Measurements from ENCODE around the gene NRP2. TPM values are rescaled to one million over a fixed set of nuclear protein-coding genes. Genes with fewer than 3 reads are reported as not detected.
A peak's percentile ranks its signal among the peaks of the same experiment; 100 is the strongest.

The NRP2 gene
- polyA plus RNA-seq, 1 experiment, result 114 TPM

DNA sequence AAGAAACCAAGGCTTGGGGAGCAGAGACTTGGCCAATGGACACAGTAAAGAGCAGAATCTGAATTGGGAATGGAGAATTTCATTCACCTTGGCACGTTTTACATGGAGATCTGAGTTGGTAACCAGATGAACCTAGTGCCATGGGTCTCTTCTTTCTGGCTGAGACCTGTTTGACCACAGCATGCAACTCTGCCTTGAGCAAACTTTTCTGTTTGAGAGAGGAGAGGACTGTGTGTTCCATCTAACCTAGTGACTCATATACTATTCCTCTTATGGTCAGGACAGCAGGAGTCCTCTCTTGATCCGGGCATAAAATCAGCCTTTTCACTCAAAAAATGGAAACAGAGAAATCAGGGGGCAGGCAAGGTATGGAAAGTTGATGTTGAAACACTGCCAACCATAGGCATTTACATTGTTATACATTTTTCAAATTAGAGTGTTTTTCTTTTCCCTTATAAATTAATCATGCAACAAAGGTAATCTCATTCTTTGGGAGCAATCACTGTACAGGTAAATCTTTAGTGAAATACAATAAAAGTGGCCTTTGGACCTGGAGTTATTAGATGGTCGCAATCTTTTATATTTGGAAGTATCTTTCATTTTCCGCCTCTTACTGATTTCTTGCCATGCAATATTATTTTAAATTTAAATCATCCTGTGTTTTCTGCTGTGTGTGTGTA is 86.7 kb downstream of the NRP2 start:
- Histone ChIP-seq H3K9me3 (ENCODE audit: control insufficient read depth, insufficient read depth, low read length) (no peaks in the 10 kb centered on the region), H3K4me3 (ENCODE audit: low read depth, low read length) (no peak overlapping the region), H3K27ac (ENCODE audit: low read depth, low read length) (peak overlapping the region; percentile 53), H3K27me3 (ENCODE audit: control insufficient read depth, insufficient read depth, low read length) (no peaks in the 10 kb centered on the region)
- ChIA-PET CTCF (interaction anchor here (0.7 to 1.2 kb wide), 5 partner anchors 9 to 157 kb away, joined by 3 to 6 read pairs (median 3); no protein-coding TSS in a partner anchor), POLR2A (interaction anchor here (0.9 to 1.1 kb wide), 2 partner anchors 50 to 58 kb away, joined by 3 read pairs; no protein-coding TSS in a partner anchor)
- TF ChIP-seq, protein P1, sequence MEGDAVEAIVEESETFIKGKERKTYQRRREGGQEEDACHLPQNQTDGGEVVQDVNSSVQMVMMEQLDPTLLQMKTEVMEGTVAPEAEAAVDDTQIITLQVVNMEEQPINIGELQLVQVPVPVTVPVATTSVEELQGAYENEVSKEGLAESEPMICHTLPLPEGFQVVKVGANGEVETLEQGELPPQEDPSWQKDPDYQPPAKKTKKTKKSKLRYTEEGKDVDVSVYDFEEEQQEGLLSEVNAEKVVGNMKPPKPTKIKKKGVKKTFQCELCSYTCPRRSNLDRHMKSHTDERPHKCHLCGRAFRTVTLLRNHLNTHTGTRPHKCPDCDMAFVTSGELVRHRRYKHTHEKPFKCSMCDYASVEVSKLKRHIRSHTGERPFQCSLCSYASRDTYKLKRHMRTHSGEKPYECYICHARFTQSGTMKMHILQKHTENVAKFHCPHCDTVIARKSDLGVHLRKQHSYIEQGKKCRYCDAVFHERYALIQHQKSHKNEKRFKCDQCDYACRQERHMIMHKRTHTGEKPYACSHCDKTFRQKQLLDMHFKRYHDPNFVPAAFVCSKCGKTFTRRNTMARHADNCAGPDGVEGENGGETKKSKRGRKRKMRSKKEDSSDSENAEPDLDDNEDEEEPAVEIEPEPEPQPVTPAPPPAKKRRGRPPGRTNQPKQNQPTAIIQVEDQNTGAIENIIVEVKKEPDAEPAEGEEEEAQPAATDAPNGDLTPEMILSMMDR (IDR thresholded peaks at IDR 0.05; ENCODE audit: low read depth, low read length), result no peak
- DNase-seq (ENCODE audit: low read depth, low spot score), result no peak

DNA sequence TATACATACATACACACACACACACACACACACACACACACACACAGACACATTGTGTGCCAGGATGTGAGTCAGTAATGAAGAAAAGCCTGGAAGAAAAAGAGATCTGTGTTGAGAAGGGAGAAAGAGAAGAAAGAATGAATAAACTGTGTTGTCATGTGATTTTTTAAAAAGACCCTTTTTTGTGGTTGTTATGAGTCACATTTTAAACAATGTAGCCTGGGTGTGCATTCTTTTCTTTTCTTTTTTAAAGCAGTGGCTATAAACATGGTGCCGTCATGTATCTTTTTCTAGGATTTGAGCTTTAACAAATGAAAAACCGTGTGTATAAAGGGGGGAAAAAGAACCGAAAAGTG is 87.2 kb downstream of the NRP2 start:
- peak; percentile 78 for DNase-seq (ENCODE audit: low read depth, low spot score)
- H3K27ac ChIP-seq (ENCODE audit: low read depth, low read length), result no peak overlapping the region
- H3K9me3 ChIP-seq (ENCODE audit: control insufficient read depth, insufficient read depth, low read length), result no peaks in the 10 kb centered on the region
- ChIA-PET CTCF (interaction anchor here (0.7 to 1.2 kb wide), 4 partner anchors 12 to 157 kb away, joined by 3 to 6 read pairs (median 3); no protein-coding TSS in a partner anchor), POLR2A (interaction anchor here (0.7 to 1.1 kb wide), 4 partner anchors 28 to 57 kb away, joined by 3 to 4 read pairs (median 3); no protein-coding TSS in a partner anchor)
- no peaks in the 10 kb centered on the region for H3K27me3 ChIP-seq (ENCODE audit: control insufficient read depth, insufficient read depth, low read length)
- H3K4me3 ChIP-seq (ENCODE audit: low read depth, low read length), result no peak overlapping the region
- TF ChIP-seq, protein P1 (IDR thresholded peaks at IDR 0.05; ENCODE audit: low read depth, low read length), result no peak

DNA sequence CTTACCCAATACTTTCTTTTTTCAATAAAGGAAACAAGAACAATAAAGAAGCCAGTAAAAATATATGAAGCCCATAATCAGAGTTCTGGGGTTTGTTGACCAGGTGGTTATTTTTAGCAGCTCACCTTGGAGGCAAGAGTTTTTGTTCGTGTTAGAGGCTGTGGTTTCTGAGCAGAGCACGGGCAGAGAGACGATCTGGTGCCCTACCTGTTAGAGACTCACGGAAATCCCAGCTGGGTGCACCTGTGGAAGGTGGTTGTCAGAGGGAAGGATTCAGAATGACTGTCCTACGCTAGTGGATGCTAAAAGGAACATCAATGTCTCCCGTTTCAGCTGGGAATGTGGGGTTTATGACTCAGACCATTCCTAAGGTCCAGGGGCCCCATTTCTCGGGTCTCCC is 87.6 kb downstream of the NRP2 start:
- CTCF ChIA-PET, result interaction anchor here (0.7 to 1.2 kb wide), 4 partner anchors 12 to 156 kb away, joined by 3 to 6 read pairs (median 3); no protein-coding TSS in a partner anchor
- TF ChIP-seq, protein P1 (IDR thresholded peaks at IDR 0.05; ENCODE audit: low read depth, low read length), result no peak
- POLR2A ChIA-PET, result interaction anchor here (0.7 to 1.1 kb wide), 4 partner anchors 28 to 57 kb away, joined by 3 to 4 read pairs (median 3); no protein-coding TSS in a partner anchor
- Histone ChIP-seq H3K27ac (ENCODE audit: low read depth, low read length) (peak overlapping the region; percentile 91), H3K4me3 (ENCODE audit: low read depth, low read length) (no peak overlapping the region), H3K9me3 (ENCODE audit: control insufficient read depth, insufficient read depth, low read length) (no peaks in the 10 kb centered on the region), H3K27me3 (ENCODE audit: control insufficient read depth, insufficient read depth, low read length) (no peaks in the 10 kb centered on the region)
- no peak for DNase-seq (ENCODE audit: low read depth, low spot score)

DNA sequence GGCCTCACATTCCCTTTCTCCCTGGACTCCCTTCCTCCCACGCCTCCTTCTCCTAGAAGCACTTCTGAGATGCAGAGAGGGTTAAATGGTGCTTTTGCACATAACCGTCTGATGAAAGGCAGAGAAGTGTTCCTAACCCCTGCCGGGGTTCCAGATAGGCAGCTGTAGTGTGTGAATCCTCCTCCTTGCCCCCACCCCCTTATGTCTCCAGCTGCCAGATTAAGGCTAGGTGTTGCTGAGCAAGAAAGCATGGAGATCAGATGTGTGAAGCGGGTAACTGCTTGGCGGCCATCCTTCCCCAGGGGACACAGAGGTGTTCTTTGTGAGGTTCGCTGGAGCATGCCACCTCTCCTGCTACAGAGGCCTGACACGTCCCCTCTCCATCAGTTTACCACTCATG is 88.3 kb downstream of the NRP2 start:
- no peaks in the 10 kb centered on the region for H3K27me3 ChIP-seq (ENCODE audit: control insufficient read depth, insufficient read depth, low read length)
- no peak overlapping the region for H3K4me3 ChIP-seq (ENCODE audit: low read depth, low read length)
- H3K9me3 ChIP-seq (ENCODE audit: control insufficient read depth, insufficient read depth, low read length), result no peaks in the 10 kb centered on the region
- DNase-seq (ENCODE audit: low read depth, low spot score), result no peak
- TF ChIP-seq, protein P1 (IDR thresholded peaks at IDR 0.05; ENCODE audit: low read depth, low read length), result no peak
- ChIA-PET POLR2A (interaction anchor here (0.6 kb wide), 1 partner anchor 31 kb away, joined by 3 read pairs; no protein-coding TSS in a partner anchor), CTCF (no interaction called here)
- H3K27ac ChIP-seq (ENCODE audit: low read depth, low read length), result peak overlapping the region; percentile 91

DNA sequence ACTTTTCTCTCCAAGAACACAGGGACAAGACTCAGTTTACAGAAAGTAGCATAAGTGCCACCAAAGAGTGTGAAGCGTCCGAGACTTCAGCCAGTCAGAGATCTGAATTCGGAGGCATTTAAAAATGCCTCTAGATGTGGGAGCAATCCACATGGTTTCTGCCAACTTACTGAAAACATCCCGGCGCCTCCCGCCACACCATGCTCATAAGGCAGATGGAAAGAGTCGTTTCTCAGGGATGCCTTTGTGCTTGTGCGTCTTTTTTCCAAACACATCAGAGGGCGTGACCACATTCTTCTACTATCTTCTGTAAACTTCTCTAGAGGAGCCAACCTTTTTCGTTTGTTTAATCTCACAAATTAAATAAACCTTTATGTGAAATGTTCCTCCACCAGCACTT is 88.7 kb downstream of the NRP2 start:
- ChIA-PET POLR2A (interaction anchor here (0.6 kb wide), 1 partner anchor 30 kb away, joined by 3 read pairs; no protein-coding TSS in a partner anchor), CTCF (no interaction called here)
- Histone ChIP-seq H3K9me3 (ENCODE audit: control insufficient read depth, insufficient read depth, low read length) (peaks cover under 1% of the 10 kb centered on the region; the same call in 1 of the 2 replicates), H3K4me3 (ENCODE audit: low read depth, low read length) (no peak overlapping the region), H3K27ac (ENCODE audit: low read depth, low read length) (peak overlapping the region; percentile 91), H3K27me3 (ENCODE audit: control insufficient read depth, insufficient read depth, low read length) (no peaks in the 10 kb centered on the region)
- DNase-seq (ENCODE audit: low read depth, low spot score), result peak; percentile 51
- TF ChIP-seq, protein P1 (IDR thresholded peaks at IDR 0.05; ENCODE audit: low read depth, low read length), result no peak

Measured in AG04450 (cell line).